GM23338 (cell line): Measurements from ENCODE around the gene CDCA4. TPM values are rescaled to one million over a fixed set of nuclear protein-coding genes. Genes with fewer than 3 reads are reported as not detected.

Experiments
- ATAC-seq: fragments of 200-7000 bp; cut with Tn5 transposase; 3 replicates; pipeline ENCODE4 v1.9.1; 2020
- DNase-seq: peaks from one replicate; pipeline ENCODE4 v3.0.0-alpha.2; 2015; ENCODE audit warnings: low spot score
- H2AFZ ChIP-seq: fragments of 200-600 bp; sonication (generic); 2 replicates; pipeline ENCODE4 v1.8.0; 2016; ENCODE audit warnings: antibody characterized with exemption, mild to moderate bottlenecking, moderate library complexity
- H3F3A ChIP-seq: fragments of 200-600 bp; sonication (generic); replicated peaks from 2 replicates; pipeline ENCODE4 v1.8.0; 2017; ENCODE audit warnings: antibody characterized with exemption, mixed run types, low read depth
- H3K27ac ChIP-seq: fragments of 200-600 bp; sonication (generic); 2 replicates; pipeline ENCODE4 v1.6.1; 2016; ENCODE audit warnings: low read depth
- H3K27me3 ChIP-seq: fragments of 200-600 bp; sonication (generic); 2 replicates; pipeline ENCODE4 v1.8.0; 2016; ENCODE audit warnings: mild to moderate bottlenecking, mixed run types, moderate library complexity; ENCODE audit not compliant: insufficient read depth
- H3K36me3 ChIP-seq: fragments of 200-600 bp; sonication (generic); 2 replicates; pipeline ENCODE4 v1.8.0; 2016; ENCODE audit warnings: mild to moderate bottlenecking; ENCODE audit not compliant: insufficient read depth
- H3K4me1 ChIP-seq: fragments of 200-600 bp; sonication (generic); 2 replicates; pipeline ENCODE4 v1.8.0; 2016; ENCODE audit warnings: mild to moderate bottlenecking, moderate library complexity; ENCODE audit not compliant: insufficient read depth
- H3K4me2 ChIP-seq: fragments of 200-600 bp; sonication (generic); 2 replicates; pipeline ENCODE4 v1.7.1; 2017; ENCODE audit warnings: mixed run types
- H3K4me3 ChIP-seq: fragments of 200-600 bp; sonication (generic); 2 replicates; pipeline ENCODE4 v1.6.1; 2016; ENCODE audit warnings: mixed run types
- H3K79me2 ChIP-seq: fragments of 200-600 bp; sonication (generic); replicated peaks from 2 replicates; pipeline ENCODE4 v1.8.0; 2017; ENCODE audit warnings: mild to moderate bottlenecking; ENCODE audit not compliant: insufficient read depth
- H3K9me2 ChIP-seq: fragments of 200-600 bp; sonication (generic); 2 replicates; pipeline ENCODE4 v1.8.0; 2017; ENCODE audit not compliant: insufficient read depth
- H4K20me1 ChIP-seq: fragments of 200-600 bp; sonication (generic); replicated peaks from 2 replicates; pipeline ENCODE4 v1.8.0; 2017; ENCODE audit warnings: mild to moderate bottlenecking; ENCODE audit not compliant: insufficient read depth
- H3K27ac Mint-ChIP-seq: 2 replicates; pipeline ENCODE4 v1.8.0; 2020; ENCODE audit warnings: inconsistent platforms, mild to moderate bottlenecking, moderate library complexity, mixed read lengths
- H3K27me3 Mint-ChIP-seq: 3 replicates; pipeline ENCODE4 v1.8.0; 2022; ENCODE audit warnings: low read depth, mild to moderate bottlenecking, moderate library complexity, mixed read lengths, inconsistent platforms; ENCODE audit not compliant: insufficient read depth, poor library complexity
- H3K36me3 Mint-ChIP-seq: 3 replicates; pipeline ENCODE4 v1.8.0; 2021; ENCODE audit warnings: low read depth, mild to moderate bottlenecking, inconsistent platforms, moderate library complexity, mixed read lengths
- H3K4me1 Mint-ChIP-seq: 3 replicates; pipeline ENCODE4 v1.8.0; 2020; ENCODE audit warnings: mild to moderate bottlenecking, inconsistent platforms, mixed read lengths
- H3K4me3 Mint-ChIP-seq: 3 replicates; pipeline ENCODE4 v1.8.0; 2021; ENCODE audit warnings: moderate library complexity, mild to moderate bottlenecking, inconsistent platforms, mixed read lengths
- H3K9me3 Mint-ChIP-seq: 3 replicates; pipeline ENCODE4 v1.8.0; 2020; ENCODE audit warnings: moderate library complexity, mild to moderate bottlenecking, inconsistent platforms, mixed read lengths
- CREB1 ChIP-seq: fragments of 250-450 bp; sonication (Bioruptor Pico); IDR thresholded peaks from 2 replicates; pipeline ENCODE4 v1.5.0; 2020; ENCODE audit warnings: low read depth, mild to moderate bottlenecking, moderate library complexity
- CTCF ChIP-seq, 2 experiments: fragments of 200-600 bp in 1 of 2; sonication (generic) in 1 of 2; conservative IDR thresholded peaks; 2 replicates each; pipeline versions ENCODE4 v1.5.1 to v1.6.1; 2016 to 2017; ENCODE audit warnings: antibody characterized with exemption in 2 of 2, low read depth in 2 of 2, mild to moderate bottlenecking in 2 of 2, moderate library complexity in 1 of 2
- ETS1 ChIP-seq: IDR thresholded peaks from 2 replicates; pipeline ENCODE4 v1.6.1; 2016; ENCODE audit warnings: antibody characterized with exemption
- EZH2 ChIP-seq: fragments of 200-600 bp; sonication (generic); IDR thresholded peaks from one replicate; pipeline ENCODE4 v1.8.0; 2017; ENCODE audit warnings: antibody characterized with exemption, mild to moderate bottlenecking, low read depth; ENCODE audit not compliant: unreplicated experiment
- EZH2phosphoT487 ChIP-seq: fragments of 200-600 bp; sonication (generic); IDR thresholded peaks from one replicate; pipeline ENCODE4 v1.8.1; 2018; ENCODE audit warnings: antibody characterized with exemption; ENCODE audit not compliant: unreplicated experiment
- JUNB ChIP-seq: IDR thresholded peaks from one replicate; pipeline ENCODE4 v1.6.1; 2016; ENCODE audit warnings: antibody characterized with exemption; ENCODE audit not compliant: unreplicated experiment
- NANOG ChIP-seq: IDR thresholded peaks from 2 replicates; pipeline ENCODE4 v1.6.1; 2016; ENCODE audit warnings: antibody characterized with exemption, borderline replicate concordance
- POLR2AphosphoS5 ChIP-seq: IDR thresholded peaks from 2 replicates; pipeline ENCODE4 v1.6.1; 2016; ENCODE audit warnings: antibody characterized with exemption, low read depth
- REST ChIP-seq: IDR thresholded peaks from one replicate; pipeline ENCODE4 v1.6.1; 2018; ENCODE audit warnings: antibody characterized with exemption; ENCODE audit not compliant: unreplicated experiment
- STAT1 ChIP-seq: IDR thresholded peaks from one replicate; pipeline ENCODE4 v1.6.1; 2016; ENCODE audit warnings: antibody characterized with exemption; ENCODE audit not compliant: unreplicated experiment
- ZNF114 ChIP-seq: fragments of 250-450 bp; sonication (Bioruptor Pico); IDR thresholded peaks from 2 replicates; pipeline ENCODE4 v1.5.0; 2020; ENCODE audit warnings: mild to moderate bottlenecking, moderate library complexity
- ZNF331 ChIP-seq: fragments of 250-450 bp; sonication (Bioruptor Pico); IDR thresholded peaks from 2 replicates; pipeline ENCODE4 v1.5.0; 2020; ENCODE audit warnings: low read depth, mild to moderate bottlenecking, moderate library complexity
- ZNF462 ChIP-seq: fragments of 250-450 bp; sonication (Bioruptor Pico); IDR thresholded peaks from 2 replicates; pipeline ENCODE4 v1.5.0; 2020; ENCODE audit warnings: mild to moderate bottlenecking, moderate library complexity
- polyA plus RNA-seq: library from polyadenylated mRNA; unstranded; fragments of >200 nt; fragmentation: Nextera tagmentation; extraction: Ambion mirVana; gene quantifications from 2 replicates; pipeline ENCODE4 v1.2.1, GENCODE V29; 2016
- total RNA-seq: library from RNA; depleted of rRNA; stranded (reverse); fragments of >200 nt; shearing (Covaris generic); gene quantifications from 2 replicates; pipeline ENCODE4 v1.2.3, GENCODE V29; 2014

CDCA4 gene
- total and polyA plus RNA-seq, 2 experiments from 2014 or later, result 32.6 to 70.7 TPM

- Mint-ChIP-seq H3K36me3 (no peaks in the 10 kb centered on the region), H3K4me3 (no peak overlapping the region), H3K27ac (no peak overlapping the region), H3K9me3 (no peaks in the 10 kb centered on the region), H3K27me3 (peaks cover 19% of the 10 kb centered on the region), H3K4me1 (no peaks in the 10 kb centered on the region)
- ATAC-seq (no peak), DNase-seq (no peak)
- H4K20me1 ChIP-seq, result no peaks in the 10 kb centered on the region
- H2AFZ ChIP-seq, result no peak overlapping the region
- H3K9me2 ChIP-seq, result no peaks in the 10 kb centered on the region
- H3K4me3 ChIP-seq, result no peak overlapping the region
- H3K27ac ChIP-seq, result no peak overlapping the region
- H3K27me3 ChIP-seq, result no peaks in the 10 kb centered on the region
- TF ChIP-seq REST (no peak), NANOG (no peak), CREB1 (CRISPR knock-in tag) (no peak), JUNB (no peak), ZNF462 (CRISPR knock-in tag) (no peak), EZH2 (no peak), ZNF114 (CRISPR knock-in tag) (no peak), CTCF (conservative IDR thresholded peaks at IDR 0.05; ENCODE audit: low read depth in 2 of 2) (no peak), STAT1 (no peak), ZNF331 (CRISPR knock-in tag) (no peak), POLR2AphosphoS5 (no peak), ETS1 (no peak), EZH2phosphoT487 (no peak)
- H3K36me3 ChIP-seq, result no peaks in the 10 kb centered on the region
- H3K4me2 ChIP-seq, result no peak overlapping the region
- H3F3A ChIP-seq, result no peaks in the 10 kb centered on the region
- no peaks in the 10 kb centered on the region for H3K79me2 ChIP-seq
- no peaks in the 10 kb centered on the region for H3K4me1 ChIP-seq
These were observed 49.2 kb upstream of the CDCA4 start for GRCh38 chr14:105069871-105070759.
